Lower leg skin (tissue), 3 donors: ENCODE results near the gene PSMB9.
"Not testable (repeated sequence)": the region's sequence is repeated elsewhere in the genome, so short reads cannot be mapped to it uniquely, and the experiment has no call there.

ENCODE experiments used
- POLR2A ChIP-seq, 2 donors: fragments of 450-650 bp; IDR thresholded peaks; one replicate each; pipeline ENCODE4 v1.6.1; 2016 to 2017; ENCODE audit warnings: antibody characterized with exemption in 2 of 2, mild to moderate bottlenecking in 1 of 2, moderate library complexity in 1 of 2
- TF ChIP-seq, protein P1 (sequence below), 3 donors: fragments of 450-650 bp; IDR thresholded peaks; one replicate each; pipeline ENCODE4 v1.5.1; 2016; ENCODE audit warnings: antibody characterized with exemption in 3 of 3, mild to moderate bottlenecking in 3 of 3, moderate library complexity in 2 of 3

DNA sequence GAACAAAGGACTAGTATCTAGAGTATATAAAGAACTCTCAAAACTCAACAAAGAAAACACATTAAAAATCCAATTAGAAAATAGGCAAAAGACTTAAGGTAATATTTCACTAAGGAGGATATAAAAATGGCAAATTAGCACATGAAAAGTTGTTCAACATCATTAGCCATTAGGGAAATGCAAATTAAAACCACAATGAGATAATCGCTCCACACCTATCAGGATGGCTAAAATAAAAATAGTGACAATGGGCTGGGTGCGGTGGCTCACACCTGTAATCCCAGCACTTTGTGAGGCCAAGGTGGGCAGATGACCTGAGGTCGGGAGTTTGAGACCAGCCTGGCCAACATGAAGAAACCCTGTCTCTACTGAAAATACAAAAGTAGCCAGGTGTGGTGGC is 27.0 kb downstream of the PSMB9 start:
- TF ChIP-seq, protein P1, sequence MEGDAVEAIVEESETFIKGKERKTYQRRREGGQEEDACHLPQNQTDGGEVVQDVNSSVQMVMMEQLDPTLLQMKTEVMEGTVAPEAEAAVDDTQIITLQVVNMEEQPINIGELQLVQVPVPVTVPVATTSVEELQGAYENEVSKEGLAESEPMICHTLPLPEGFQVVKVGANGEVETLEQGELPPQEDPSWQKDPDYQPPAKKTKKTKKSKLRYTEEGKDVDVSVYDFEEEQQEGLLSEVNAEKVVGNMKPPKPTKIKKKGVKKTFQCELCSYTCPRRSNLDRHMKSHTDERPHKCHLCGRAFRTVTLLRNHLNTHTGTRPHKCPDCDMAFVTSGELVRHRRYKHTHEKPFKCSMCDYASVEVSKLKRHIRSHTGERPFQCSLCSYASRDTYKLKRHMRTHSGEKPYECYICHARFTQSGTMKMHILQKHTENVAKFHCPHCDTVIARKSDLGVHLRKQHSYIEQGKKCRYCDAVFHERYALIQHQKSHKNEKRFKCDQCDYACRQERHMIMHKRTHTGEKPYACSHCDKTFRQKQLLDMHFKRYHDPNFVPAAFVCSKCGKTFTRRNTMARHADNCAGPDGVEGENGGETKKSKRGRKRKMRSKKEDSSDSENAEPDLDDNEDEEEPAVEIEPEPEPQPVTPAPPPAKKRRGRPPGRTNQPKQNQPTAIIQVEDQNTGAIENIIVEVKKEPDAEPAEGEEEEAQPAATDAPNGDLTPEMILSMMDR (IDR thresholded peaks at IDR 0.05): not testable (repeated sequence)
- TF ChIP-seq POLR2A (IDR thresholded peaks at IDR 0.05): not testable (repeated sequence)
